ENCODE measurements around the gene PPM1B.

PPM1B gene

GRCh38 chr2:44137048-44137447 is 31.6 kb upstream of the PPM1B start:
- ChIA-PET POLR2A (no interaction called here), CTCF (interaction anchor here (1.7 kb wide), 1 partner anchor 21 kb away, joined by 3 read pairs; no protein-coding TSS in a partner anchor)
- TF ChIP-seq HDGF (IDR thresholded peaks at IDR 0.05; ENCODE audit: borderline replicate concordance): no peak
- no peak for TF ChIP-seq TARDBP (IDR thresholded peaks at IDR 0.05)
- no peak for TF ChIP-seq BHLHE40 (IDR thresholded peaks at IDR 0.05; ENCODE audit: borderline replicate concordance)
- TF ChIP-seq FOXK2 (IDR thresholded peaks at IDR 0.05): no peak
- no peak for TF ChIP-seq LEF1 (IDR thresholded peaks at IDR 0.05; ENCODE audit: borderline replicate concordance)
- TF ChIP-seq NFRKB (IDR thresholded peaks at IDR 0.05): no peak
- no peak for TF ChIP-seq ZNF384 (IDR thresholded peaks at IDR 0.05)
- no peak for TF ChIP-seq PKNOX1 (IDR thresholded peaks at IDR 0.05)
- DNase-seq (ENCODE audit: extremely low spot score): no peak

- no peak for TF ChIP-seq PKNOX1 (IDR thresholded peaks at IDR 0.05)
- no peak for TF ChIP-seq BHLHE40 (IDR thresholded peaks at IDR 0.05; ENCODE audit: borderline replicate concordance)
- TF ChIP-seq LEF1 (IDR thresholded peaks at IDR 0.05; ENCODE audit: borderline replicate concordance): no peak
- TF ChIP-seq ARNT (IDR thresholded peaks at IDR 0.05): no peak
- TF ChIP-seq L3MBTL2 (conservative IDR thresholded peaks at IDR 0.05): no peak
- no peak for TF ChIP-seq FOXK2 (IDR thresholded peaks at IDR 0.05)
- no peak for TF ChIP-seq FOXA1 (IDR thresholded peaks at IDR 0.05)
- TF ChIP-seq CTBP1 (IDR thresholded peaks at IDR 0.05; ENCODE audit: borderline replicate concordance): no peak
- TF ChIP-seq FOXM1 (IDR thresholded peaks at IDR 0.05; ENCODE audit: borderline replicate concordance): no peak
- TF ChIP-seq NFRKB (IDR thresholded peaks at IDR 0.05): no peak
- POLR2A ChIA-PET: no interaction called here
- CTCF ChIA-PET: interaction anchor here (1.7 kb wide), 1 partner anchor 20 kb away, joined by 3 read pairs; no protein-coding TSS in a partner anchor
- no peak for DNase-seq (ENCODE audit: extremely low spot score)
Observed at GRCh38 chr2:44137872-44138551, 30.7 kb upstream of the PPM1B start.

GRCh38 chr2:44139741-44140140 is 28.9 kb upstream of the PPM1B start:
- DNase-seq (ENCODE audit: extremely low spot score): no peak
- no peak for TF ChIP-seq HDGF (IDR thresholded peaks at IDR 0.05; ENCODE audit: borderline replicate concordance)
- no peak for TF ChIP-seq BHLHE40 (IDR thresholded peaks at IDR 0.05; ENCODE audit: borderline replicate concordance)
- TF ChIP-seq NFRKB (IDR thresholded peaks at IDR 0.05): no peak
- no peak for TF ChIP-seq SUZ12 (IDR thresholded peaks at IDR 0.05)
- TF ChIP-seq ZNF384 (IDR thresholded peaks at IDR 0.05): no peak
- TF ChIP-seq FOXK2 (IDR thresholded peaks at IDR 0.05): no peak
- TF ChIP-seq TARDBP (IDR thresholded peaks at IDR 0.05): no peak
- ChIA-PET POLR2A (no interaction called here), CTCF (no interaction called here)

GRCh38 chr2:44142306-44142705 is 26.4 kb upstream of the PPM1B start:
- ChIA-PET CTCF (interaction anchor here (0.6 kb wide), 1 partner anchor 27 kb away, joined by 5 read pairs; no protein-coding TSS in a partner anchor), POLR2A (interaction anchor here (1.5 kb wide), 1 partner anchor 26 kb away, joined by 3 read pairs; no protein-coding TSS in a partner anchor)
- TF ChIP-seq ELF4 (IDR thresholded peaks at IDR 0.05) (no peak), HDGF (IDR thresholded peaks at IDR 0.05; ENCODE audit: borderline replicate concordance) (no peak), NFRKB (IDR thresholded peaks at IDR 0.05) (no peak), L3MBTL2 (conservative IDR thresholded peaks at IDR 0.05) (no peak), LEF1 (IDR thresholded peaks at IDR 0.05; ENCODE audit: borderline replicate concordance) (no peak), ARNT (IDR thresholded peaks at IDR 0.05) (no peak), PKNOX1 (IDR thresholded peaks at IDR 0.05) (no peak), BHLHE40 (IDR thresholded peaks at IDR 0.05; ENCODE audit: borderline replicate concordance) (no peak), ZNF384 (IDR thresholded peaks at IDR 0.05) (no peak), SP1 (IDR thresholded peaks at IDR 0.05) (no peak), TARDBP (IDR thresholded peaks at IDR 0.05) (no peak), FOXA1 (IDR thresholded peaks at IDR 0.05) (no peak), FOXM1 (IDR thresholded peaks at IDR 0.05; ENCODE audit: borderline replicate concordance) (no peak), CTBP1 (IDR thresholded peaks at IDR 0.05; ENCODE audit: borderline replicate concordance) (no peak), SUZ12 (IDR thresholded peaks at IDR 0.05) (no peak), FOXK2 (IDR thresholded peaks at IDR 0.05) (no peak)
- DNase-seq (ENCODE audit: extremely low spot score): no peak

GRCh38 chr2:44143701-44144100 is 25.0 kb upstream of the PPM1B start:
- CTCF ChIA-PET: no interaction called here
- TF ChIP-seq HDGF (IDR thresholded peaks at IDR 0.05; ENCODE audit: borderline replicate concordance): no peak
- no peak for TF ChIP-seq L3MBTL2 (conservative IDR thresholded peaks at IDR 0.05)
- TF ChIP-seq FOXA1 (IDR thresholded peaks at IDR 0.05): no peak
- TF ChIP-seq LEF1 (IDR thresholded peaks at IDR 0.05; ENCODE audit: borderline replicate concordance): no peak
- POLR2A ChIA-PET: no interaction called here
- DNase-seq (ENCODE audit: extremely low spot score): no peak

GRCh38 chr2:44148999-44149398 is 19.7 kb upstream of the PPM1B start:
- ChIA-PET POLR2A (no interaction called here), CTCF (no interaction called here)
- no peak for DNase-seq (ENCODE audit: extremely low spot score)

More at GRCh38 chr2:44148999-44149398, 19.7 kb upstream of the PPM1B start:
- TF ChIP-seq L3MBTL2 (conservative IDR thresholded peaks at IDR 0.05) (no peak), CTBP1 (IDR thresholded peaks at IDR 0.05; ENCODE audit: borderline replicate concordance) (no peak), LEF1 (IDR thresholded peaks at IDR 0.05; ENCODE audit: borderline replicate concordance) (no peak), FOXK2 (IDR thresholded peaks at IDR 0.05) (no peak), SUZ12 (IDR thresholded peaks at IDR 0.05) (no peak), FOXA1 (IDR thresholded peaks at IDR 0.05) (no peak)
